HFFc6 (cell line): ENCODE results near the gene KRTAP29-1. TPM values are rescaled to one million over a fixed set of nuclear protein-coding genes. Genes with fewer than 3 reads are reported as not detected.

Source experiments
- DNase-seq: peaks from one replicate; pipeline ENCODE4 v3.0.0-alpha.2; 2018
- H3K27ac Mint-ChIP-seq: 2 replicates; pipeline ENCODE4 v1.8.0; 2020; ENCODE audit warnings: mild to moderate bottlenecking, mixed read lengths
- H3K27me3 Mint-ChIP-seq: 2 replicates; pipeline ENCODE4 v1.8.0; 2021; ENCODE audit warnings: mild to moderate bottlenecking, moderate library complexity, mixed read lengths; ENCODE audit not compliant: insufficient read depth
- H3K36me3 Mint-ChIP-seq: 2 replicates; pipeline ENCODE4 v1.8.0; 2021; ENCODE audit warnings: low read depth, mixed read lengths
- H3K4me1 Mint-ChIP-seq: 2 replicates; pipeline ENCODE4 v1.8.0; 2020; ENCODE audit warnings: low read depth, mixed read lengths
- H3K4me3 Mint-ChIP-seq: 2 replicates; pipeline ENCODE4 v1.8.0; 2020; ENCODE audit warnings: mild to moderate bottlenecking, moderate library complexity, mixed read lengths
- H3K9me3 Mint-ChIP-seq: 2 replicates; pipeline ENCODE4 v1.8.0; 2020; ENCODE audit warnings: mild to moderate bottlenecking, mixed read lengths
- CTCF ChIP-seq: fragments of 200-600 bp; sonication (generic); IDR thresholded peaks from 2 replicates; pipeline ENCODE4 v1.5.0; 2021; ENCODE audit warnings: antibody characterized with exemption, mild to moderate bottlenecking
- total RNA-seq, 6 experiments: library from RNA; stranded (reverse); fragmentation: NEBNext Ultra II Directional; extraction: Animal tissue kit (Norgen Biotek cat#: 25700); gene quantifications; 2 replicates in 1 of 6; 3 replicates in 5 of 6; pipeline ENCODE4 v1.2.3, GENCODE V29; 2021

KRTAP29-1 gene
- total RNA-seq, 6 experiments from 2014 or later, result not detected

GRCh38 chr17:41322094-41322902 is 19.6 kb upstream of the KRTAP29-1 start:
- peak; percentile 93 for TF ChIP-seq CTCF
- 0 out of 2 replicates have a peak overlapping the region, but pooled peaks have one; percentile 51 for H3K27ac Mint-ChIP-seq

GRCh38 chr17:41318231-41318630 is 15.6 kb upstream of the KRTAP29-1 start:
- no peak for DNase-seq
- Mint-ChIP-seq H3K4me1 (peaks cover 16% of the 10 kb centered on the region), H3K36me3 (peaks cover 22% of the 10 kb centered on the region), H3K9me3 (peaks cover 19% of the 10 kb centered on the region), H3K4me3 (no peak overlapping the region), H3K27ac (no peak overlapping the region), H3K27me3 (no peaks in the 10 kb centered on the region; the same call in 1 of the 2 replicates)
- TF ChIP-seq CTCF, result no peak

More at GRCh38 chr17:41322094-41322902, 19.6 kb upstream of the KRTAP29-1 start:
- H3K4me1 Mint-ChIP-seq, result peaks cover 22% of the 10 kb centered on the region
- peaks cover 19% of the 10 kb centered on the region for H3K9me3 Mint-ChIP-seq
- H3K27me3 Mint-ChIP-seq, result no peaks in the 10 kb centered on the region; the same call in 1 of the 2 replicates
- H3K36me3 Mint-ChIP-seq, result peaks cover 22% of the 10 kb centered on the region
- H3K4me3 Mint-ChIP-seq, result no peak overlapping the region
- peak; percentile 61 for DNase-seq

GRCh38 chr17:41315814-41316445 is 13.3 kb upstream of the KRTAP29-1 start:
- peaks cover 19% of the 10 kb centered on the region for H3K9me3 Mint-ChIP-seq
- no peaks in the 10 kb centered on the region; the same call in 1 of the 2 replicates for H3K4me1 Mint-ChIP-seq
- no peak for TF ChIP-seq CTCF
- DNase-seq, result no peak
- peaks cover 7% of the 10 kb centered on the region; the same call in 1 of the 2 replicates for H3K27me3 Mint-ChIP-seq
- H3K36me3 Mint-ChIP-seq, result peaks cover 21% of the 10 kb centered on the region
- H3K27ac Mint-ChIP-seq, result no peak overlapping the region
- no peak overlapping the region for H3K4me3 Mint-ChIP-seq

GRCh38 chr17:41315204-41315794 is 12.6 kb upstream of the KRTAP29-1 start, which contains the start of gene KRTAP17-1:
Gene KRTAP17-1 (minus strand): TSS chr17:41315710. CDS start chr17:41315650, 60 bp downstream.
- DNase-seq, result no peak
- H3K27me3 Mint-ChIP-seq, result peaks cover 7% of the 10 kb centered on the region; the same call in 1 of the 2 replicates
- no peak within 1 kb of the TSS for H3K4me3 Mint-ChIP-seq
- peaks cover 14% of the 10 kb centered on the region for H3K36me3 Mint-ChIP-seq
- H3K4me1 Mint-ChIP-seq, result no peaks in the 10 kb centered on the region; the same call in 1 of the 2 replicates
- no peak within 1 kb of the TSS for H3K27ac Mint-ChIP-seq
- peaks cover 15% of the 10 kb centered on the region for H3K9me3 Mint-ChIP-seq
- TF ChIP-seq CTCF, result no peak

GRCh38 chr17:41311111-41311510 is 8.5 kb upstream of the KRTAP29-1 start:
- no peaks in the 10 kb centered on the region for H3K36me3 Mint-ChIP-seq
- no peak for TF ChIP-seq CTCF
- no peak overlapping the region for H3K4me3 Mint-ChIP-seq
- H3K27ac Mint-ChIP-seq, result no peak overlapping the region
- H3K9me3 Mint-ChIP-seq, result no peaks in the 10 kb centered on the region; the same call in 1 of the 2 replicates
- peaks cover 7% of the 10 kb centered on the region for H3K27me3 Mint-ChIP-seq
- H3K4me1 Mint-ChIP-seq, result peaks cover 13% of the 10 kb centered on the region
- no peak for DNase-seq
